Germinal center (tissue), 1 donor: Measurements from ENCODE around the gene HSD17B1.

Experiments
- DNase-seq: peaks from one replicate; pipeline ENCODE4 v3.0.0; 2012; ENCODE audit warnings: mixed read lengths, low spot score

The HSD17B1 gene

DNA sequence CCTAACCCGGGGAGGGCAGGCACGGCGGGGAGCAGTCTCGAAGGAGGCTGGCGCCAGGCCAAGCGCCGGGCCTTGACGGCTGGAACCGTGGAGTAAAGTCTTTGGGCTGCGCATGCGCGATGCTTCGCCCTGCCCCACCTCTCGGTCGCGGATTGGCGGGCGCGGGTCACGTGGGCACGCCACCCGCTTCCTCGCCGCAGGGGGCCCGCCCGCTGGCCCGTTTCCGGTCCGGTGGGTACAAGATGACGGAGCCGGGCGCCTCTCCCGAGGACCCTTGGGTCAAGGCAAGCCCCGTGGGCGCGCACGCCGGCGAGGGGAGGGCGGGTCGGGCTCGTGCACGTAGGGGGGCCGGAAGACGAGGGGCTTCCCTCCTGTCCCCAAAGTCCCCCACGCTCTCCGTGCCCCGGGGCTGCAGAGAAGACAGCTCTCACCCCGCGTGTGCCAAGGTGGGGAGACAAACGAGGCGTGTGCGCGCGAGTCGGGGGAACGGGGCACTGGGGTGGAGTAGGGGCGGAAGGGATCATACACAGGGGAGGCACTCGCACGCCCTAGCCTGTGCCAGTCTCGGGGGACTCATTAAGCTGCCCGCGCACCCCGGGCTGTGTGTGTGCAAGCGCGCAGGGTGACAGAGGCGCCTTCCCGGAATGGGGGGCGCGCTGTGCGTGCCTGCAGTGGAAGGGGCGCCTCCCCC lies 14.3 kb downstream of the HSD17B1 start, which contains the start of gene MLX:
Gene MLX (plus strand): TSS at position 218 of the 691 bp plus-strand sequence. CDS start 25 bp downstream, at position 243.
- DNase-seq, result peak; percentile 100

DNA sequence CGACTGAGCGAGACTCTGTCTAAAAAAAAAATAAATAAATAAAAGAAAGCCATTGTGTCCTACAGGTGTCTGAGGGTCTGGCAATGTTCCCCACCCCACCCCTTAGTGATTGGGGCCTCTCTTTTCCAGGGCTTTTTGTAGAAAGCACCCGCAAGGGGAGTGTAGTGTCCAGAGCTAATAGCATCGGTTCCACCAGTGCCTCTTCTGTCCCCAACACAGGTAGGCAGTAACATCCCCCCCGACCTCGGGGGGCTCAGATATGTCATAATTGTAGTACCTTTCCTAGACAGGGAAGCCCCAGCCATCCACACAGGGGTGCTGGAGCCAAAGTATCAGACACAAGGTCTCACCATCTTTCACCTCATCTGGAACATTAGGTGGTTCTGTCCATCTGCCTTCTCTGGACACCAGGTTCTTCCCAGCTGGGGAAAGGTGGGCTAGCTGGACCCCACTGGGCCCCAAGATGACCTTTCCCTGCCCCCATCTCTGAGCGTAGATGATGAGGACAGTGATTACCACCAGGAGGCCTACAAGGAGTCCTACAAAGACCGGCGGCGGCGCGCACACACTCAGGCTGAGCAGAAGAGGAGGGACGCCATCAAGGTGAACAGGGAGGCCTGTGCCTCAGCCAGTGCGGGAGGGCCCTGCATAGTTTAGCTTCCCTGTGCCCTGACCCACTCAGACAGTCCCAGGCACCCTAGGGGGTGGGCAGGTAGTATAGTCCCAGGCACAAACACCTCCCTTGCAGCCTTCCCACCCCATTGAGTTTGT lies 15.8 kb downstream of the HSD17B1 start:
- no peak for DNase-seq

DNA sequence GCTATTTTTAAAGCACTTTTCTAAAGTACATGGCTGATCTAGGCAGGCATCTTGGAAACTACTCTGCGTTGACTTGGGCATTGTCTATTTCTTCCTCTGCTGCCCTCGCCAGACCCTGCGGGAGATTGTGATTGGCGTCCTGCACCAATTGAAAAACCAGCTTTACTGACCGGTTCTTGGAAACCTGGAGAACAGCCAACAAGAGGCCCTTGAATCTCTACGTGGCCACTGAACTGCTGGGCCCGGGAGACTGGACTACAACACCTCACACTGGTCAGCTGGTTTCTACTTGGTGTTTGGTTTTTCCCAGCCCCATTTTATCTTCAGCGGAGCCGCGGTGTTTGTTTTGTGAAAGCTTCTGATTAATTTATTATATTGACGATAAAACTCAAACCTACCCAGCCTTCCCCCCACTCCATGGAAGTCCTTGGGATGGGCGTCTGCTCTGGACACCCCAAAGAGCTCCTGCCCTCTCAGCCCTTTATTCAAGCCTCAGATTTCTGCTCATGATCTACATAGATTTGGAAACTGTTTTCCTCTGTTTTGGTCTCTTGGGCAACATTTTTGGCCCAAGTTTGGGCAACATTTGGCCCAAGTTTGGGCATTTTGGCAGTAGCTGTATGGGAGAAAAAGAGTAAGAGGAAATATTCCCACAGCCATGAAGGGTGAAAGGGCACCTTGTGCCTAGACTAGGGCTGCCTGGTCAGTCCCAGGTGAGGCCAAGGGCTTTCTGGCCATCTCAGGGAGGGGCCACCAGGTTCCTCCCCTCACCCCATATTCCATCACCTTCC lies 18.9 kb downstream of the HSD17B1 start:
- DNase-seq, result no peak

DNA sequence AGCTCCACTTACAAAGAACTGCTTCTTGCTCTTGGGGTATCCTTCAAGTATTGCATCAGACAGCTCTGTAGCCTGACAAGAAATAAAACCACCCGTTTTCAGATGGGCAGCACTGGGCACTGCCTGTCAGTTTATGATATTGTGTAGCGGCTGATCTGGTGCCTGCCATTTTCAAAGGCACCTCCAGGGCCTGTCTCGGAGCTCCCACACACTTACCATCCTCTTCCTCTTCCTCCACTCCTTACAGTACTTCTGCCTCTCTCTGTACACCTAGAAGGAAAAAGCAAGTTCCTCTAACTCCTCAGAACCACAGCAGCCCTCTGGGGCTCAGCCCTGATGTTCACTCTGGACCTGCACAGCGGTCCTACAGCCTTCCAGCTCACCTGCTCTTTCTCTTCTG lies 20.4 kb downstream of the HSD17B1 start:
- DNase-seq, result no peak

DNA sequence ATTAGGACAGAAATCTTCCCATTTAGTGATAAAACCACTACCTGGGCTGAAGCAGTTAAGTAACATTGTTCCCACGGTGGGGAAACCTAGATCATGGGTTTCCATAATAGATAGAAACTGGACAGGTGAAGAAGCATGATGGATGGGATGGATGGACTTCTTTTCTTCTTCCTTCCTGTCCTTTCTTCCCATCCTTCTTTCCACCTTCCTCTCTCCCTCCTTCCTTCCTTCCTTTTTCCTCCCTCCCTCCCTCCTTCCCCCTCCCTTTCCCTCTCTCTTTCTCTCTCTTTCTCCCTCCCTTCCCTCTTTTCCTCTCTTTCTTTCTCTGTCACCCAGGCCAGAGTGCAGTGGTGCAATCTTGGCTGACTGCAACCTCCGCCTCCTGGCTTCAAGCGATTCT lies 21.7 kb downstream of the HSD17B1 start:
- DNase-seq, result no peak

DNA sequence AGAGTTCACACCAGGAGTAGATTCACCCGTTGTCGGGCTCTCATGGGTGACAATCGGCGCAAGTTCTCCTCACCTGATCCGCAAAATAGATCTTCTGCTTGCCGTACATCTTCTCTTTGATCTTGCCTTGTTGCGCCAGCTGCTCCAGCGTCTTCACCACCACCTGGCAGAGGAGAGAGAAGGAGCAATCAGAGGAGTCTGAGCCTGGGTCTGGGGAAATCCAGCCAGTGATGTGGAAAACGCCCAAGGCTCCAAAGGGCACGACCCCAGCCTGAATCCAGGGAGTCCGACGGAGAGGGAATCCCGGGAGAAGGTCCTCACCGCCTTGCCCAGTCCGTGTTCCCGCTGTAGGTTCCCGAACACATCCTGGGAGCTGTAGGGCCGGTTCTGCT lies 24.4 kb downstream of the HSD17B1 start:
- DNase-seq, result no peak

DNA sequence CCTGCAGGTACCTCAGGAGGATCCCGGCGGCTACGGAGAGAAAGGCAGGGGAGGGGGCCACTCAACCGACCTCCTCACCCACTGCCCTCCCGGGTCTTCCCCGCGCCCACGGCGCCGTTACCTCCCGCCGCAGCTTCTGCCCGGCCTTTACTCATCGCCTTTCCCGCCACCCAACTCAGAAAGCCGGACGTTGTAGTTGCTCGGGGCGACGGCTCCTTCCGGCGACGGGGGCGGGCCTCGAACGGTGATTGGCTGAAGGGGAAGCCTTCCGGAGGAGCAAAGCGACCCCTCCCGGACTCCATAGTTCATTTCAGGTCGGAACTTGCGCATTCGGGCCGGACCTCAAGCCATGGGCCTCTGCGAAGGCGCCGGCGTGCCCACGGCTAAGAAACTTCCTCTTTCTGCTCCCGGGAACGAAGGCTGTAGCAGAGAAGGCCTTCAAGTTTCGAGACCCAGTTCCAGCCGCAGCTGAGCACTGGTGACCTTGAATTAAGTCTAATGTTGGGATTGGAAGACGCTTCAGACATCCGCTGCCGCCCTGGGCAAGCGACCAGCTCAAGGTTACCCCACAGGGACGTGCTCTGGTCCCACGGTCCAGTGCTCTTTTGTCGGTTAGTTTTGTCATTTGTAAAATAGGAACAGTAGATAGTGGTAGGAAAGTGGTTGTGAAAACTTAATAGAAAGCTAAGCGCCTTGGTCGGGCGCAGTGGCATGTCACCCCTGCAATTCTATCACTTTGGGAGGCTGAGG lies 25.0 kb downstream of the HSD17B1 start, which contains the start of gene PSMC3IP:
Gene PSMC3IP (minus strand): TSS at position 198 of the 750 bp plus-strand sequence. CDS start 43 bp downstream, at position 155.
- DNase-seq, result peak; percentile 97

DNA sequence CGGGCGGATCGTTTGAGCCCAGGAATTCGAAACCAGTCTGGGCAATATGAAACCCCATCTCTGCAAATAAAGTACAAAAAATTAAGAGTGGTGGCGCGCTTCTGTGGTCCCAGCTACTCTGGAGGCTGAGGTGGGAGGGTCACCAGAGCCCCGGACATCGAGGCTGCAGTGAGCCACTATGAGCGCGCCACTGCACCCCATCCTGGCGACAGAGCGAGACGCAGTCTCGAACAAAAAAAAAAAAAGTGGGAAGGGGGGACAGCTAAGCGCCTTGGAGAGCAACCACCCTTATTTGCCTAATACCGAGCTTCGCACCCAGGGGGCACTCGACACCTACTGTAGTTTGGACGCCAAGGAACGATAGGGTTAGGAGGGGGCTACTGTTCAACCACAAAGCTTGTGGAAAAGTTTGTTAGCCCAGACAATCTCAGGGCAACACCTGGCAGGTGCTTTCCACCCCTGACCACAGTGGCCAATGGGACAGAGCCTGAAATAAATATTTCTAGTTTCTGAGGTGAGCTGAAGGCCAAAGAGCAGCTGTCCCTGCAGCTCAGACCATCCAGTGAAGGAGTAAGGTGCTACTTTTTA lies 25.7 kb downstream of the HSD17B1 start:
- DNase-seq, result peak; percentile 86

DNA sequence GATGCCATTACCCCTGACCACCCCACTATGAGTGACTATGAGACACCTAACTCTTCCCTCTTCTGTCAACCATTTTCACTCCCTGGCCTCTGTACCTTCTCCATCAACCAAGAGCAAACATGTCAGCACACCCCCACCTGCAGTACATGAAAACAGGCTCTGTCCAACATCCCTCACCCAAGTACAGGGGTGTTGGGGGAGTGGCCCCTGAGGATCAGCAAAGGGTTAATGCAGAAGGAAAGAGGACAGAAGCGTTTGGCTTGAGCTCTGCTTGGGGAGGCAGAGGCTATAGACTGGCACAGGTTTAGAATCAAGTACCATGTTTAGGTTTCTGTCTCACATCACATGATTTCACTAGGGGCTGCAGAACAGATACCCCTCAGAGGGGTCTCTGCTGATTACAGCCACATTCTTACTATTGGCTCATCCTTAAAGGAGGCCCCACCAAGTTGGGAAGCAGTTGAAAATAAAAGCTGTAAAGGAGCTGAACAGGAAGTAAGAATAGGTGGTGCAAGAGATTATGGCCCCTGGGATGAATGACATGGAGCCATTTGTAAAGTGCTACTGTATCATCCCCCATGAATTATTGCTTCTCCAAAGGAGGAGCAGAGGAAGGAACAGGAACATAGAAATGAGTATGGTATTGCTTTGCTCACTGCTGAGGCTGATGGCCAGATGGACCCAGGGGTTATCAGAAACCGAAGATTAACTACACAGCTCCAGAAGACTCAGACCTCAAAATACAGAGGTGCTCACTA lies 27.2 kb downstream of the HSD17B1 start:
- no peak for DNase-seq

DNA sequence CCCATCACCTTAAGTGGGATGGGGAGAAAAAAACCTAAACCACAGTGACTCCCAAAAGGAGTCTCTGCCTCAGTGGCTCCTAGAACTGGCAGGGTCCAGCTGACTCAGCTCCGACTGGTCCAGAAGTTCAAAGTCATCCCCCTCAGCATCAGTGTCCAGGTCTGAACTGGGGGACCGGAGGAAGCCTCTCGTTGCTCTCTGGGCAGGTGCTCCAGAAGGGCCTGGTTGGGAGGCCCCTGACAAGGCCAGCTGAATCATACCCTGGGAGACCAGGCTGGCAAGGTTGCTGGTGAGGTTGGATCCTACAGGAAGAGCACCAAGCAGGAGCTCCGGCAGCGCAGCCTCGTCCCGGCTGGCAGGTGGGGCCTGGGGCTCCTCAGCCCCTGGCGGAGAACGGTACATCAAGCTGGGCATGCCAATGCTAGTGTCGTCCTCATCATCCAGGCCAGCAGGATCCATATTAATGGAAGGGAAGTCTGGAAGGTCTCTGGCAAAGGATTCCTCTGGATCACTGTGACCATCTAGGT lies 29.1 kb downstream of the HSD17B1 start:
- DNase-seq, result no peak

DNA sequence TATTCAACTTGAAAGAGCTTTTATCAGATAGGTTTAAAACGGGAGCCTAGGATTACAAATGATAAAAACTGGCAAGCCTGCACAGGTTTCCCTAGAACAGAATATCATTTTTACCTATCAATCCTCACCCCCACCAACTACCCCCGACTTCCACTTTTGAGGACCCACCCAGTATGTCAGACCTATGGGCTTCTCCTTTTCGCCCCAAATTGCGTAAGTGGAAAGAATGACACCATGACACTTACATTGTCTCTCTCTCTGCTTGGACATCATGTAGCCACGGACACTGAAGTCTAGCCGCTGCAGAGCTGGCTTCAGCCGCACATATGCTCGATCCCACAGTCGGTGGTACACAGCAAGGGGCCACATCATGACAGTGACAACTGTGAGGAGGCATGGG lies 32.2 kb downstream of the HSD17B1 start:
- DNase-seq, result no peak

DNA sequence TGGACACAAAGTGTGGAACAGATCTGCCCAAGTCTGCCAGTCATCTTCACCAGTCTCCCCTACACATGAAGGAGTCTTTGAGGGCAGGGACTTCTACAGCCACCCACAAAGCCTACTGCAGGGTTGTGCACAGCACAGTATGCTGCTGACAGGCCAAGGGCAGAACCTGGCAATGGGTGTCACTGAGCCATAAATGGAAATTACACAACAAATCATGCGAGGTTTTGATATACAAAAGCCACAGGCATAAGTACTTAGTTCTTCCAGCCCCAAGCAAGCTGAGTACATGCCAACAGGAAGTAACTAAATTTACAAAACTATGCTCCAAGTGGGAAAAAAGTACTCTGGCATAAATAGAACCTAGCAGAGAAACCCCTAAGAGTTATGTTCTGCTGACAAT lies 32.6 kb downstream of the HSD17B1 start:
- no peak for DNase-seq

DNA sequence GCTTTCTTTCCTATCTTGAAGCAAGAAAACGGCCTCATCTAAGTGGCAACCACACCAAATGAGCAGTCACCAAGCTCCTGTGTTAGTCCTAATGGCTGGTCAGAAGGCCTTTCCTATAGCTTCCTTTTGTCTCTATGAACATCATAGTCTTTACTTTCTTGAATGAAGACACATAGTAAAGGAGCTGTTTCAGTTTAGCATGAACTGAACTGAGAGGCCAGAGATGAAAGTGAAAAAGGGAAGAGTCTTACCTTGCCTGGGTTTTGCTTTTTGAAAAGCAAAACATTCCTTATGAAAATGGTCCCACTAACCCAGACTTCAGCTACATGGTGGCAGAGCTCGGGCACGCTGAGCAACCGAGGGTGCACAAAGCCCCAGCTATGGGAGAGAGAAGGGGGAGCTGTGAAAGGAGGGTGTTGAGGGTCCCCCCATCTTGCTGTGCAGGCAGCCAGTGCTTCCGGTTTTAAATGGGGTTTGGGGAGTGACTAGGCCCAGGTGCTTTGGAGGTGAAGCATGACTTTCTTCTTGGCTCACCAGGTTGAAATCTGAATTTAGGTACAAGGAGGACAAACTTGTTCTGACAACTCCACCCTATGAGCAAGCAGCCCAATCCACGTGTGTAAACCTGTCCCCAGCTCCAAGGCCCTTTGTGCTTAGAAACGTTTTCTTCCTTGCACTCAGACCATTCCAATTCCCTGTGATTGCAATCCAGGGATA lies 33.9 kb downstream of the HSD17B1 start:
- peak; percentile 68 for DNase-seq

DNA sequence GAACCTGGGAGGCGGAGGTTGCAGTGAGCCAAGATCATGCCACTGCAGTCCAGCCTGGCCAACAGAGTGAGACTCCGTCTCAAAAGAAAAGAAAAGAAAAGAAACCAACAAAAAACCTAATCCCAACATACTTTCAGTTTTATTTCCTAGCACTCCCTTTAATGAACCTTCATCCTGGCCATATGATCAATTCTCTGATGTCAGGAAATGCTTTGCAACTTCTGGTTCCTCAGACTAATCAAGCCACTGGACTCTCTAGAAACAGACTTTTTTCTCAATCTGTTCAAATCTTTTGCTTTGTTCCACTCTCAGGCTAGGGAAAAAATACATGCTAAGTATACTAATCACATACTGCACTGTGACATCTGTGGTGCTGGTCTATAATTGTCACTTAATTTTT lies 38.2 kb downstream of the HSD17B1 start:
- DNase-seq, result no peak

DNA sequence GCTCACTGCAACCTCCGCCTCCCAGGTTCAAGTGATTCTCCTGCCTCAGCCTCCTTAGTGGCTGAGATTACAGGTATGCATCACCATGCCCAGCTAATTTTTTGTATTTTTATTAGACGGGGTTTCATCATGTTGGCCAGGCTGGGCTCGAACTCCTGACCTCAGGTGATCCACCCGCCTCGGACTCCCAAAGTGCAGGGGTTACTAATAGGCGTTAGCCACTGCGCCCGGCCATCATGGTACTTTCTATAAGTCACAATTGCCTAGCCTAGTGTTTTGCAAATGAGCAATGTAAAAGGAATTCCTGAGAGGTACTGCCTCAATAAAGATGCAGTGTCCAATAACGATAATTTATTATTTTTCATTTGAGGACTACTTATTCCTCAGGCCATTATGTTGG lies 38.7 kb downstream of the HSD17B1 start:
- DNase-seq, result no peak

DNA sequence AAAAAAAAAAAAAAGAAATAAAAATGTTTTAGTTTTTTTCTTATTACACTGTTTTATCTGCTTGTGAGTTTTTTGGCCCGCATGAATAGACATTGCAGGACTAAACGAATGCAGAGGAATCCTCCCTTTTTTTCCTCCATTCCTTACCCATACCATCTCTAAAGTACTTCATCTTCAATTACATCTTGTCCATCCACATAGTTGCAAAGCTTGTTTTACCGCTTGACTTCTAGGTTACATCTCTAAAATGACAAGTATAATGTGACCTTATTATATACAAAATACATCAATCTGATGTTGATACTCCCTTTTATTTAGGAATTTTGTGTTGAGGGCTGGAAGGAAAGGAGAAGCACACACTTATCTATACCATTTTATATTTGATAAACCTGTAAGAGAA lies 43.7 kb downstream of the HSD17B1 start:
- no peak for DNase-seq

DNA sequence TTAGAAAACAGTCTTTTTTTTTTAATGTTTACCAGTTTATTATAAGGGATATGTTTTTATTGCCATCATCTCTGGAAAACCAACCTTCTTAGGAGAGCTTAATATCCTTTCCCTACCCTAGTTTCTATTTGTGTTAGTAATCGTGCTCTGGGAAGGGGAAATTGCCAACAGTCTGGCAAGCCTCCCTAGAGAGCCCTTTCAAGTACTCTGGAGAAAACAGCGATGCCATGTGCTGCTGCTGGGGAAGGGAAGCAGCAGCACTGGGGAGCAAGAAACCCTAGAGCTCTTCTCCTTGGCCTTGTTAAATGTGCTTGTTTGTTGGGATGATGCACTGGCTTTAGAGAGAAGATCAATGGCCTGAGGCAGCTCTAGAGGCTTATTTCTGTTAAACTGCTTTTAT lies 46.2 kb downstream of the HSD17B1 start:
- no peak for DNase-seq

DNA sequence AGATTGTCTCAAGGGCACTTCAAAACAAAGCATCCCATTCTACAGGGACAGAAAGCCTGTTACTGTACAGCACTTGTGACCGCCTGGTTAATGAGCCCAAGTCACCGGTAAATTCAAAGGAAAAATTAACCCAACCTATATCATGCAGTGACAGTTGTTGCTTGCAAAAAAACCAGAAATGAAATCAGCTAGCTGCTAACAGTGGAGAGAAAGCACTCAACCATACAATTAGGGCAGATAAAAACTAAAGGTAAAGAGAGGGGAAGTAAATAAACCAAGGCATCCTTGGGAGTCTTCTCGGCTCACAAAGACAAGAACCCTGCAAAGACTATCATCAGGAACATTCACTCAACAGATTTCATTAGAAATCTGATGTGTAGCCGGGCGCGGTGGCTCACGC lies 50.6 kb downstream of the HSD17B1 start:
- peak; percentile 40 for DNase-seq
